NCI-H1092 treated with DMSO at 0.1 percent for 48 hours (cell line): ENCODE measurements around the gene ALG1L2.
"Not testable (repeated sequence)": the region's sequence is repeated elsewhere in the genome, so short reads cannot be mapped to it uniquely, and the experiment has no call there.

Experiments used
- DNase-seq: peaks from one replicate; lab custom pipeline; 2025; lab: John Stamatoyannopoulos, UW

ALG1L2 gene

GRCh38 chr3:130122891-130123775, 41.5 kb downstream of the ALG1L2 start:
- DNase-seq = not testable (repeated sequence)

DNA sequence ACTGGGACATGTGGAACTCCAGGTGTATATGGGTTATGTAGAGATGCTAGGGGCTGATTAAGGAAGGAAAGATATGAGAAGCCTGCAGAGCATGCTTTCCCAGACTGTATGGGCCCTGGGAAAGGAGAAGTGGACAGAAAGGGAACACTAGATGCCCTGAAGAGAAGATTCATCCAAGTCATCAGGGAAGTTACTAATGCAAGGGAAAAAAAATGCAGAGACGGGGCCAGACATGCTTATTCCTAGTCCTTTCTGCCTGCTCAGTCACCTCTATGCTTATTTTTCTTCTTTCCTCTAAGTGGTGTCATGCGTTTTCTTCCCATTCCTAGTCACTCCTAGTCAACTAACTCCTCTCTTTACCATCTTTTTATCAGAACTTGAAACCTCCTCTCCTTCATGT, 43.8 kb downstream of the ALG1L2 start:
- DNase-seq = not testable (repeated sequence)

- not testable (repeated sequence) for DNase-seq
Observed at GRCh38 chr3:130136337-130136736, 54.7 kb downstream of the ALG1L2 start.

GRCh38 chr3:130137685-130138084, 56.1 kb downstream of the ALG1L2 start:
- not testable (repeated sequence) for DNase-seq

DNA sequence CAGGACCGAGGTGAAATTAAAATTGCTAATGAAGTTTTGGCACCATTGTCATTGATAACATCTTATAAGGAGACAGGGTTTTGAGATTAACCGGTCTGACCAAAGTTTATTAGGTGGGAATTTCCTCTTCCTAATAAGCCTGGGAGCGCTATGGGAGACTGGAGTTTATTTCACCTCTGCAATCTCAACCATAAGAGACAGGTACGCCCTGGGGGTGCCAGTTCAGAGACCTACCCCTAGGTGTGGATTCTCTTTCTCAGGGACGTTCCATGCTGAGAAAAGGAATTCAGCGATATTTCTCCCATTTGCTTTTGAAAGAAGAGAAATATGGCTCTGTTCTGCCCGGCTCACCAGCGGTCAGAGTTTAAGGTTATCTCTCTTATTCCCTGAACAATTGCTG, 57.4 kb downstream of the ALG1L2 start:
- DNase-seq = not testable (repeated sequence)

GRCh38 chr3:130140756-130141155, 59.1 kb downstream of the ALG1L2 start:
- not testable (repeated sequence) for DNase-seq

DNA sequence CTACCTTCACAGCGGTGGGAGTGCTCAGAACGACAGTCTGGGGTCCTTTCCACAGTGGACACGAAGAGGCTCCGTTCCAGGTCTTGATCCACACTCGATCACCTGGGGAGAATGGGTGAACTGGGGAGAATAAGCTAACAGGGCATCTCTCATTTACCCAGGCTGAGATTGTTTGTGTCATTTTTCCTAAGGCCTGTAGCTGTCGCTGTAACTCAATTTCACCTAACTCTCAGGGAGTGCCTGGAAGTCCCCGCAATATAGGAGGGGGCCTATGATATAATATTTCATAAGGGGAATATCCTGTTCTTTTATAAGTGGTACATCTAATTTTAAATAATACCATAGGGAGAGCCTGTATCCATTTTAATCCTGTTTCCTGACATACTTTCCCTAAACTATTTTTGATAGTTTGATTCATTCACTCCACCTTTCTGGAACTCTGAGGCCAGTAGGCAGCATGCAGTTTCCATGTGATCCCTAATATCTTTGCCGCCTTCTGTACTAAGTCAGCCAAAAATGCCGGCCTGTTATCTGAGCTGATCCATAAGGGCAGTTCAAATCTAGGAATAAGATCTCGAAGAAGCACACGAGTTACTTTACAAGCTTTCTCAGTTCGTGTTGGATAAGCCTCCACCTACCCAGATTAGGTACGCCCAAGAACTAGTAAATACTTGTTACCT, 62.2 kb downstream of the ALG1L2 start:
- DNase-seq = not testable (repeated sequence)

DNA sequence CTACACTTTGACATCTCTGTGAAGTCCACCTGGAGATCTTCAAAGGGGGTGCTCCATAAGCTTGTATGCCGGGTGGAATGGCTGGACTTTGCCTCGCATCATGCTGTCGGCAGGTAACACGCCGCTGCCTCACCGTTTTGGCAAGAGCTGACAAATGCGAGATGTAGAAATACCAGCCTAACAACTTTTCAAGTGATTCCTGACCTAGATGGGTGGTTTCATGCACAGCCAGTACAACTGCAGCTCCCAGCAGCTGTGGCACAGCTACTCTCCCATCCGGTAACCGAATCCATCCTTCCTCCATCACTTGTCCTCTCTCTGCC, 62.7 kb downstream of the ALG1L2 start:
- DNase-seq = not testable (repeated sequence)

DNA sequence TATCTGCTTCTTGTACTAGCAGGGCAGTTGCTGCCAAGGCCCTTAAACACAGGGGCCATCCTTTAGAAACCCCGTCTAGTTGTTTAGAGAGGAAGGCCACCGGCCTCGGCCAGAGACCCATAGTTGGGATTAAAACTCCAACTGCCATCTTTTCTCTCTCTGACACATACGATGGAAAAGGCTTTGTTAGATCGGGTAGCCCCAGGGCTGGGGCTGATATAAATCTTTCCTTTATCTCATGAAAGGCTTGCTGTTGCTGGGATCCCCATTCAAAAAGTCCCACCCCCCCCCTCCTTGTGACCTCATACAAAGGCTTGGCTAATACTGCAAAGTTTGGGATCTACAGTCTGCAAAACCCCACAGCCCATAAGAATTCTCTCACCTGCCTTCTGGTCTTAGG, 63.8 kb downstream of the ALG1L2 start:
- not testable (repeated sequence) for DNase-seq

GRCh38 chr3:130146465-130146864, 64.8 kb downstream of the ALG1L2 start:
- not testable (repeated sequence) for DNase-seq
